GM12878 (cell line): ENCODE results near the gene POLN. TPM values are rescaled to one million over a fixed set of nuclear protein-coding genes. Genes with fewer than 3 reads are reported as not detected.

Experiments
- ATAC-seq: fragments of 200-7000 bp; cut with Tn5 transposase; 3 replicates; pipeline ENCODE4 v1.9.1; 2020; ENCODE audit warnings: mild to moderate bottlenecking, moderate library complexity
- BruUV-seq: library from RNA; stranded (reverse); fragments of 400-500 nt; replicated peaks from 2 replicates; lab custom pipeline; 2021; lab: Mats Ljungman, UMichigan
- CTCF ChIA-PET: fragments of 300-600 bp; sonication (Branson Sonifier 250); formaldehyde crosslinking; extraction: SDS; loops from one replicate; lab custom pipeline; 2021; ENCODE audit warnings: inconsistent platforms; lab: Yijun Ruan, JAX
- POLR2A ChIA-PET: fragments of 350-600 bp; formaldehyde crosslinking; extraction: SDS; loops from one replicate; lab custom pipeline; 2021; ENCODE audit warnings: inconsistent platforms; lab: Charles Lee
- RAD21 ChIA-PET: fragments of 300-600 bp; sonication (Branson Sonifier 250); formaldehyde crosslinking; loops from one replicate; lab custom pipeline; 2023; ENCODE audit warnings: antibody characterized with exemption; ENCODE audit not compliant: unreplicated experiment; lab: Charles Lee
- SMC1A ChIA-PET: fragments of 300-600 bp; sonication (Branson Sonifier 250); formaldehyde crosslinking; loops from one replicate; lab custom pipeline; 2023; ENCODE audit not compliant: unreplicated experiment, uncharacterized antibody; lab: Charles Lee
- DNase-seq: peaks from one replicate; pipeline ENCODE4 v3.0.0-alpha.2; 2011; ENCODE audit warnings: low read depth, low spot score
- FAIRE-seq: peaks from 3 replicates; lab custom pipeline; 2011; peaks lifted over from hg19 to GRCh38; lab: Jason Lieb, UNC
- H2AFZ ChIP-seq: 2 replicates; pipeline ENCODE4 v1.6.0; 2011; ENCODE audit warnings: low read depth, low read length, control low read depth; ENCODE audit not compliant: control insufficient read depth
- H3K27ac ChIP-seq: 2 replicates; pipeline ENCODE4 v1.5.1; 2011; ENCODE audit warnings: control low read depth; ENCODE audit not compliant: control insufficient read depth, insufficient read depth
- H3K27me3 ChIP-seq, 2 experiments: replicated peaks in 1 of 2; 2 replicates each; pipeline versions ENCODE4 v1.6.0 to v1.6.1; 2011; ENCODE audit warnings: low read length in 1 of 2; ENCODE audit not compliant: control insufficient read depth in 2 of 2, insufficient read depth in 2 of 2
- H3K36me3 ChIP-seq, 2 experiments: 2 replicates each; pipeline ENCODE4 v1.5.1; 2011; ENCODE audit warnings: low read length in 1 of 2; ENCODE audit not compliant: control insufficient read depth in 2 of 2, insufficient read depth in 2 of 2
- H3K4me1 ChIP-seq: 2 replicates; pipeline ENCODE4 v1.6.1; 2011; ENCODE audit warnings: mild to moderate bottlenecking, low read length, moderate library complexity, mixed read lengths; ENCODE audit not compliant: control insufficient read depth, insufficient read depth
- H3K4me2 ChIP-seq: 2 replicates; pipeline ENCODE4 v1.6.0; 2011; ENCODE audit warnings: control low read depth; ENCODE audit not compliant: control insufficient read depth, insufficient read depth
- H3K4me3 ChIP-seq: fragments of 200-600 bp; sonication (generic); 2 replicates; pipeline ENCODE4 v1.5.1; 2016
- H3K79me2 ChIP-seq: 2 replicates; pipeline ENCODE4 v1.6.0; 2011; ENCODE audit warnings: low read length; ENCODE audit not compliant: control insufficient read depth, insufficient read depth
- H3K9ac ChIP-seq: 2 replicates; pipeline ENCODE4 v1.8.0; 2011; ENCODE audit warnings: low read length, control low read depth, mixed read lengths; ENCODE audit not compliant: control insufficient read depth, insufficient read depth
- H3K9me3 ChIP-seq: replicated peaks from 3 replicates; pipeline ENCODE4 v1.5.1; 2011; ENCODE audit warnings: mild to moderate bottlenecking, low read length; ENCODE audit not compliant: control insufficient read depth, insufficient read depth
- H4K20me1 ChIP-seq: 2 replicates; pipeline ENCODE4 v1.6.0; 2011; ENCODE audit not compliant: control insufficient read depth, insufficient read depth
- ASH2L ChIP-seq: fragments of 300-600, 200-600 bp; sonication (generic); IDR thresholded peaks from 2 replicates; pipeline ENCODE4 v1.6.1; 2017; ENCODE audit warnings: low read depth, mild to moderate bottlenecking, borderline replicate concordance
- IRF4 ChIP-seq: IDR thresholded peaks from 2 replicates; pipeline ENCODE4 v1.6.1; 2011; ENCODE audit warnings: low read depth, low read length
- LARP7 ChIP-seq: fragments of 450-650 bp; IDR thresholded peaks from 2 replicates; pipeline ENCODE4 v1.6.1; 2017; ENCODE audit warnings: mild to moderate bottlenecking
- MLLT1 ChIP-seq: fragments of 450-650 bp; IDR thresholded peaks from 2 replicates; pipeline ENCODE4 v1.6.1; 2016; ENCODE audit warnings: mild to moderate bottlenecking
- NFYA ChIP-seq: IDR thresholded peaks from 2 replicates; pipeline ENCODE4 v1.6.1; 2011; ENCODE audit warnings: low read depth, mild to moderate bottlenecking, low read length, improper control_type of control experiment, borderline replicate concordance
- NFYB ChIP-seq: IDR thresholded peaks from 2 replicates; pipeline ENCODE4 v1.6.1; 2011; ENCODE audit warnings: low read depth, mild to moderate bottlenecking, low read length, improper control_type of control experiment, moderate library complexity; ENCODE audit not compliant: insufficient read depth
- PAX8 ChIP-seq: fragments of 450-650 bp; IDR thresholded peaks from 2 replicates; pipeline ENCODE4 v1.6.1; 2017; ENCODE audit warnings: mild to moderate bottlenecking, moderate library complexity
- RAD21 ChIP-seq: IDR thresholded peaks from 2 replicates; pipeline ENCODE4 v1.6.1; 2011; ENCODE audit warnings: mild to moderate bottlenecking, low read depth, low read length, moderate library complexity; ENCODE audit not compliant: insufficient read depth
- SMAD1 ChIP-seq: fragments of 450-650 bp; IDR thresholded peaks from 2 replicates; pipeline ENCODE4 v1.6.1; 2018; ENCODE audit warnings: mild to moderate bottlenecking, low read depth; ENCODE audit not compliant: partially characterized antibody
- SMAD5 ChIP-seq: IDR thresholded peaks from 2 replicates; pipeline ENCODE4 v1.6.1; 2016; ENCODE audit warnings: antibody characterized with exemption, low read depth
- SREBF2 ChIP-seq: IDR thresholded peaks from 2 replicates; pipeline ENCODE4 v1.6.1; 2012; ENCODE audit warnings: mild to moderate bottlenecking, low read length
- TCF3 ChIP-seq: IDR thresholded peaks from 2 replicates; pipeline ENCODE4 v1.6.1; 2012; ENCODE audit warnings: low read depth, mild to moderate bottlenecking, low read length, borderline replicate concordance; ENCODE audit not compliant: insufficient read depth
- ZSCAN29 ChIP-seq: fragments of 450-650 bp; IDR thresholded peaks from 2 replicates; pipeline ENCODE4 v1.6.1; 2017; ENCODE audit warnings: mild to moderate bottlenecking, moderate library complexity
- WGBS: methylation state at CpG from one replicate; pipeline ENCODE4 v1.1.6; 2016; ENCODE audit warnings: low lambda C conversion rate; ENCODE audit not compliant: insufficient replicate concordance, insufficient coverage; ENCODE audit errors: missing lambda C conversion rate; 5-methylcytosine and 5-hydroxymethylcytosine counted together
- in situ Hi-C: fragments of 300-500 bp; cut with MboI; formaldehyde crosslinking; loops from 9 replicates; pipeline ENCODE4 v1.14.3; 2018; ENCODE audit warnings: mixed read lengths
- intact Hi-C: fragments of 100-400 bp; cut with micrococcal nuclease; formaldehyde crosslinking; loops from one replicate; pipeline ENCODE4 v1.14.2; 2022; ENCODE audit not compliant: unreplicated experiment
- polyA plus RNA-seq, 11 experiments: library from polyadenylated mRNA; depleted of rRNA in 4 of 11; unstranded in 6 of 11; stranded (reverse) in 5 of 11; fragments of >200 nt; fragmentation: Nextera tagmentation in 4 of 11; fragmentation: Illumina TruSeq in 1 of 11; extraction: Ambion mirVana in 4 of 11; extraction: Trizol in 1 of 11; gene quantifications; 1 replicate in 1 of 11; 2 replicates in 10 of 11; pipeline versions ENCODE4 v1.2.1 to v1.2.3, GENCODE V29; 2011 to 2016; ENCODE audit warnings: inconsistent platforms in 2 of 11, missing spikeins in 2 of 11, low read depth in 1 of 11
- total RNA-seq, 4 experiments: library from RNA; depleted of rRNA in 3 of 4; stranded (reverse); fragments of >200 nt in 3 of 4; fragmentation: Illumina TruSeq in 1 of 4; extraction: Trizol in 1 of 4; gene quantifications; 2 replicates each; pipeline versions ENCODE4 v1.2.1 to v1.2.3, GENCODE V29; 2013 to 2021
- TF ChIP-seq, protein P1 (sequence below): fragments of 450-650 bp; formaldehyde crosslinking; IDR thresholded peaks from 2 replicates; pipeline ENCODE4 v1.4.0; 2022; ENCODE audit warnings: mild to moderate bottlenecking, moderate library complexity
- TF ChIP-seq, protein P2 (sequence below): IDR thresholded peaks from 2 replicates; pipeline ENCODE4 v1.6.1; 2012; ENCODE audit warnings: low read depth, low read length, improper control_type of control experiment

Gene POLN
- total and polyA plus RNA-seq, 10 of the 15 experiments (the other 5 are each of a cell fraction or from before 2014, with no cell fraction given): 0.09 to 2.0 (median 0.95) TPM; not detected in 1

- POLR2A ChIA-PET: interaction anchor here (0.6 to 1.2 kb wide), 2 partner anchors 68 to 73 kb away, joined by 3 read pairs; no protein-coding TSS in a partner anchor
- H4K20me1 ChIP-seq: no peaks in the 10 kb centered on the region
- SMC1A ChIA-PET: interaction anchor here (0.6 kb wide), 1 partner anchor 57 kb away, joined by 3 read pairs; no protein-coding TSS in a partner anchor
- TF ChIP-seq MLLT1: no peak
- TF ChIP-seq ASH2L: no peak
- TF ChIP-seq, protein P1, sequence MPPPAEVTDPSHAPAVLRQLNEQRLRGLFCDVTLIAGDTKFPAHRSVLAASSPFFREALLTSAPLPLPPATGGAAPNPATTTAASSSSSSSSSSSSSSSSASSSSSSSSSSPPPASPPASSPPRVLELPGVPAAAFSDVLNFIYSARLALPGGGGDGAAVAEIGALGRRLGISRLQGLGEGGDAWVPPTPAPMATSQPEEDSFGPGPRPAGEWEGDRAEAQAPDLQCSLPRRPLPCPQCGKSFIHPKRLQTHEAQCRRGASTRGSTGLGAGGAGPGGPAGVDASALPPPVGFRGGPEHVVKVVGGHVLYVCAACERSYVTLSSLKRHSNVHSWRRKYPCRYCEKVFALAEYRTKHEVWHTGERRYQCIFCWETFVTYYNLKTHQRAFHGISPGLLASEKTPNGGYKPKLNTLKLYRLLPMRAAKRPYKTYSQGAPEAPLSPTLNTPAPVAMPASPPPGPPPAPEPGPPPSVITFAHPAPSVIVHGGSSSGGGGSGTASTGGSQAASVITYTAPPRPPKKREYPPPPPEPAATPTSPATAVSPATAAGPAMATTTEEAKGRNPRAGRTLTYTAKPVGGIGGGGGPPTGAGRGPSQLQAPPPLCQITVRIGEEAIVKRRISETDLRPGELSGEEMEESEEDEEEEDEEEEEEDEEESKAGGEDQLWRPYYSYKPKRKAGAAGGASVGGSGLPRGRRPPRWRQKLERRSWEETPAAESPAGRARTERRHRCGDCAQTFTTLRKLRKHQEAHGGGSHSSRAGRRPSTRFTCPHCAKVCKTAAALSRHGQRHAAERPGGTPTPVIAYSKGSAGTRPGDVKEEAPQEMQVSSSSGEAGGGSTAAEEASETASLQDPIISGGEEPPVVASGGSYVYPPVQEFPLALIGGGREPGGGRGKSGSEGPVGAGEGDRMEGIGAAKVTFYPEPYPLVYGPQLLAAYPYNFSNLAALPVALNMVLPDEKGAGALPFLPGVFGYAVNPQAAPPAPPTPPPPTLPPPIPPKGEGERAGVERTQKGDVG (CRISPR knock-in tag): no peak
- TF ChIP-seq SMAD1: no peak
- no peak for TF ChIP-seq ZSCAN29
- TF ChIP-seq NFYA: no peak
- TF ChIP-seq, protein P2, sequence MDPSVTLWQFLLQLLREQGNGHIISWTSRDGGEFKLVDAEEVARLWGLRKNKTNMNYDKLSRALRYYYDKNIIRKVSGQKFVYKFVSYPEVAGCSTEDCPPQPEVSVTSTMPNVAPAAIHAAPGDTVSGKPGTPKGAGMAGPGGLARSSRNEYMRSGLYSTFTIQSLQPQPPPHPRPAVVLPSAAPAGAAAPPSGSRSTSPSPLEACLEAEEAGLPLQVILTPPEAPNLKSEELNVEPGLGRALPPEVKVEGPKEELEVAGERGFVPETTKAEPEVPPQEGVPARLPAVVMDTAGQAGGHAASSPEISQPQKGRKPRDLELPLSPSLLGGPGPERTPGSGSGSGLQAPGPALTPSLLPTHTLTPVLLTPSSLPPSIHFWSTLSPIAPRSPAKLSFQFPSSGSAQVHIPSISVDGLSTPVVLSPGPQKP: no peak
- TF ChIP-seq PAX8: no peak
- no peak for TF ChIP-seq LARP7
- no peak for TF ChIP-seq TCF3
- TF ChIP-seq IRF4: no peak
- TF ChIP-seq SMAD5: no peak
- no peak for TF ChIP-seq RAD21
- no peak for TF ChIP-seq SREBF2
- TF ChIP-seq NFYB: no peak
- no TSS peak for BruUV-seq
- DNase-seq: no peak
- no peak overlapping the region for H3K4me3 ChIP-seq
- 40% methylated on average over 9 of the region's 9 CpGs for whole genome bisulfite sequencing
- no peaks in the 10 kb centered on the region for H3K36me3 ChIP-seq
- no peaks in the 10 kb centered on the region for H3K9me3 ChIP-seq
- CTCF ChIA-PET: no interaction called here
- H3K79me2 ChIP-seq: no peaks in the 10 kb centered on the region
- in situ Hi-C loops (no loop called here), intact Hi-C loops (no loop called here)
- H3K27ac ChIP-seq: no peak overlapping the region
- RAD21 ChIA-PET: interaction anchor here (0.6 kb wide), 1 partner anchor 64 kb away, joined by 3 read pairs; no protein-coding TSS in a partner anchor
- peaks cover 3% of the 10 kb centered on the region for H3K4me1 ChIP-seq
- ATAC-seq: peak; percentile 16; the same call in 1 of the 3 replicates
- H3K27me3 ChIP-seq: no peaks in the 10 kb centered on the region
- no peak for FAIRE-seq
- no peak overlapping the region for H3K9ac ChIP-seq
- no peak overlapping the region for H3K4me2 ChIP-seq
- H2AFZ ChIP-seq: no peak overlapping the region
These were observed 164.9 kb downstream of the POLN start for GRCh38 chr4:2076908-2077536.
